ENCODE measurements around the gene IL10RA.
"Not testable (repeated sequence)": the region's sequence is repeated elsewhere in the genome, so short reads cannot be mapped to it uniquely, and the experiment has no call there.

The IL10RA gene

DNA sequence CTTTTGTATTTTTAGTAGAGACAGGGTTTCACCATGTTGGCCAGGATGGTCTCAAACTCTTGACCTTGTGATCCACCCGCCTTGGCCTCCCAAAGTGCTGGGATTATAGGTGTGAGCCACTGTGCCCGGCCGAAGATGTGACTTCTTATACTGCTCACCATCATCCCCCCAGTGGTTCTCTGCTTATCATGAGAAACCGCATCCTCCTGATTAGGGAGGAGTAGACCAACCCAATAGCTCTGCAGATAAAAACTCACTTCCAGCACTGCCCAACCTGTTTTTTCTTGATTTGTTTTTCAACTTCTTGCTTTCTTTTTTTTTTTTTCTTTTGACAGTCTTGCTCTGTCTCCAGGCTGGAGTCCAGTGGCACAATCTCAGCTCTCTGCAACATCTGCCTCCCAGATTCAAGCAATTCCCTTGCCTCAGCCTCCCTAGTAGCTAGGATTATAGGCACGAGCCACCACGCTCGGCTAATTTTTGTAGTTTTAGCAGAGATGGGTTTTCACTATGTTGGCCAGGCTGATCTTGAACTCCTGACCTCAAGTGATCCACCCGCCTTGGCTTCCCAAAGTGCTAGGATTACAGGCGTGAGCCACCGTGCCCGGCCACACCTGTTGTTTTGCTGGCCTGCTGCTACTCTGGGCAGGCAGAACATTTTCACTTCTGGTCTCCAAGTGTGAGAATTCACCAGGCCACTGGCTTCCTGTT lies 21.5 kb downstream of the IL10RA start:
- not testable (repeated sequence) for DNase-seq (ENCODE audit: low spot score)

DNA sequence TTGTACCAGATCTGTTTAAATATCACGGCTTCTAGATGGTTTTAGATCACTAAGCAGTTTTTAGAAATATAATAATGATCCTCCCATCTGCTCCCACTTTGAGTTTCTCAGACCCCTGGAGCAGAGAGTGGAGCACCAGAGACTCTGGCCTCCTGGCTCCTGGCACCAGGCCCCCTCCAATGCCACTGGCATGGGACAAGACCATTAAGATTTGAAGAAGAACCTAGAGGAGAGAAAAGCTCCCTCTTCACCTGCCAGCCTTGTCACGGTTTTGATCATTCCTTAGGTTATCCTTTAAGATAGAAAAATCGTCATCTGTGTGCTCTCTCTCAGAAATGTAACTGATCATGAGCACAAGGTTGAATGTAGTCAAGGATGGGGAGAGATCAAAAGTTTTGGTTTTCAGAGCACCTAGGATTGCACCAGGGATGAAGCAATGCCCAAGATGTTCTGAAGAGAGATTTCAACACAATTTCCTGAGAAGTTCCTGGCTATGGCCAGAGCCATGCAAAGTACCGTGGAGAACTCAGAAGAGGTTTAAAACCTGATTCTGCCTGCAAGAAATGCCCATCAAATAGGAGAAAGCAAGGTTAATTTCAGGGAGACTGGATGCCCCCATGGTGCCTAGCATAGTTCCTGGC lies 22.2 kb downstream of the IL10RA start:
- no peak for DNase-seq (ENCODE audit: low spot score)

DNA sequence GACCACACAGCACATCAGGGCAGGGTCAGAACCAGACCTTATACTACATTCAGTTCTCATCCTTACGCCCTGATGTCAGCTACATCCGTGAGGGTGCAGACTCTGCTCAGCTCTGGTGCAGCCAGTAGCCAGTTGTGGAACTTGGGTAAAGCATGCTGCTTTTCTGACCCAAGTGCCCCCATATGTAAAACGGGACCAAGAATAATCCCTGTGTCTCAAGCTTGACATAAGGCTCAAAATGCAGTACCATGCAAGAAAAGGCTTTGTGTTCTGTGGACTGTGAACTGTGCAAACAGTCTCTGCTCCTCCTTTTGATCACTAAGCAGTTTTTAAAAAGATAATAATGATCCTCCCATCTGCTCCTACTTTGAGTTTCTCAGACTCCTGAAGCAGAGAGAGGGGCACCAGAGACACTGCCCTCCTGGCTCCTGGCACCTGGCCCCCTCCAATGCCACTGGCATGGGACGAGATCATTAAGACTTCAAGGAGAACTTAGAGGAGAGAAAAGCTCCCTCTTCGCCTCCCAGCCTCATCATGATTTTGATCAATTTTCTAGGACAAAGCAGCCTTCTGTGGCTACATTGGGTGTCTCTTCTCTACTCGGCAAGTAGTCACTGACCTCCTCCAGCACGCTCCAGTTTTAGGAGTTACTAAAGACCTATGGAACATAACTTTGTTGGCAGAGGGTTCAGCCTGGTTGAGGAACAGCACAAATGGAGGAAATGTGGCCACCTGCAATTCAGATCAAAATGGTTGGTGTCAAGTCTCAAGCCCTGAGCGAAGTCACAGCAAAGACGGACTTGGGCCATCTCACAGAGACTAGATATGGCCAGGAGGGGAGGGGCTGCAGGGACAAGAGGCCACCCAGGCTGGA lies 23.9 kb downstream of the IL10RA start:
- DNase-seq (ENCODE audit: low spot score): no peak

DNA sequence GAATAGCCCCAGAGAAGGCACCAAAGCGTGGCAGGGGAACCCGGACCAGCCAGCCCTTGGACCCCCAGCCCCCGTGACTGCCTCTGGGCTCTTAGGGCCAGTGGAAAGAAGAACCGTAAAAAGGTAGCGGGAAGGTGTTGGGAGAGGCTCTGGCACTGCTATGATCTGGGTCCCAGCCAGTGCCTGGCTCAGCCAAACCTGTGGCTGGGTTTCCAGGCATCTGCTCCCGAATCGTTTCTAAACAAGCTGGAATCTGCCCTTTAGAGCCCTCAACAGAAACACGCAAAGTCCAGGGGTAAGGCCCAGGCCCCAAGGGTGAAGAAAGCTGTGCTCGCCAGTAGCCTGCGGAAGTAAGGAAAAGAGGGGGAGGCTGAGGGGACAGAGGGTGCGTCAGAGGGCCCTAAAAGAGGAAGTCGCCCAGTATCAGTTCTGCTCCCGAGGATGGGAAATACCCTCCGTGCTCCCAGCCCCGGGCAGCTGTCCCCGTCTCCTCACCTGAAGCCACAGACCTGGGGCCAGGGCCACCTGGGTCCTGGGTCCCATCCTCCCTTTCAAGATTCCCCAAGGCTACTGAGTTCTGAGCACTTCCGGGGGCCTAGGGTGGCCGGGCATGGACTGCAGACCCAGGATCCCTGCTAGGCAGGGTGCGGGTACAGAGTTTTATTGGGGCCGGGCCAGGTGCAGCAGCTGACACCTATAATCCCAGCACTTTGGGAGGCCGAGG lies 24.7 kb downstream of the IL10RA start:
- DNase-seq (ENCODE audit: low spot score): no peak

DNA sequence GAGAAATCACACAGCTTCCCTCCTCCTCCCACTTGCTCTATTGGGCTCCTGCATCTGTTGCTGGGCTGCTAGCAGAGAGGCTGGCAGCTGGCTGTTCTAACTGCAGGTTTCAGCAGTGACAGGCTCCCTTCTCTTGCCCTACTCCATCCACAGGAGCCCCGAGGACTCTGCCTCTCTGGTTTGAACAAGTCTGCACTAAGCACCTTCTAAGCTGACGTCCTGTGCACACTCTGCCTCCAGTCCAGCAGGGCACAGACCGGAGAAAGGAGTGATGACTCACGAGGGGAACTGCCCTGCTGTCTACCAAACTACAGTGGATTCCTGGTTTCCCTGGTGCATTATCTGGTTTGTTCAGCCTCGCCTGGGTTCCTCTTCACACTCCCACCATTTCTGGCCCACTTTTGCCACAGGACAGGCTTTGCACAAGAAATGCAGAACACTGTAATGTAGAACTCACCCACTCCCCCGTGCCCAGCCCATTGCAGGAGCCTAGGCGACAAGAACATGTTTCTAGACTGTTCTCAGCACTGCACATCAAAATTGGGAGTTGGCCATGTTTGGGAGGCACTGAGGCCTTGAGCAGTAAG lies 26.0 kb downstream of the IL10RA start:
- DNase-seq (ENCODE audit: low spot score): no peak

DNA sequence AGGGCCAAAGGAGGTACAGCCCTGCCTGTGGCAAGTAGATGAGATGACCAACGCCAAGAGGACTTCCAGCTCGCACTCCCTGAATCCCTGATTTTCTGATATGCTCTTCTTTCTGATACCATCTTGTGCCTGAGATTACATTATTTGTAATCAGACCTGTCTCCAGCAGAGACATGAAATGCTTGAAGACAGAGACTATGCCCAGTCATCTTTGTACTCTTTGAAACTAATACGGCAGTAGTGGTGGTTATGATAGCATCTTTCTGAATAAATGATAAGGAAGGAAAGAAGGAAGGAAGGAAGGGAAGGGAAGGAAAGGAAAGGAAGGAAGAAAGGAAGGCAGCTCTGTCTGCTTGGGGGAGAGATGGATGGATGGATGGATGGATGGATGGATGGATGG lies 27.8 kb downstream of the IL10RA start:
- no peak for DNase-seq (ENCODE audit: low spot score)

DNA sequence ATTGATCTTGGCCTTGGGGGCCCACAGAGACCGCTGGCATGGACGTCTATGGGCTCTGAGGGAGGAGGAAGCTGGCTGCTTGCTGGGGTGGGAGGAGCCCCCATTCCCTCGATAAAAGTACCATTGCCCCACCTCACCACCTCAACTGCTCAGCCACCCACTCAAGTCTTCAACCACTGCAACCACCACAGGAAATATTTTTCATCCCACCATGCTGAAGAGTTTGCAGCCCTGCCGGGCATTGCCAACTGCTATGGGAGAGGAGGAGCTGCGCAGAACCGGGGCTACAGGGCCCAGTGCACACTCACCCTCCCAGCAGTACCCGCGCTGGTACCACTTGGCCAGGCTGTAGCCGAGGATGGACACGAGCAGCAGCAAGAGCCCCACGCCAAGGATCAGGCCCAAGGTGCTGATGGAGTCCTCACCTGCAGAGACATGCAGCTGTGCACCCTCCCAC lies 29.2 kb downstream of the IL10RA start:
- DNase-seq (ENCODE audit: low spot score): no peak

DNA sequence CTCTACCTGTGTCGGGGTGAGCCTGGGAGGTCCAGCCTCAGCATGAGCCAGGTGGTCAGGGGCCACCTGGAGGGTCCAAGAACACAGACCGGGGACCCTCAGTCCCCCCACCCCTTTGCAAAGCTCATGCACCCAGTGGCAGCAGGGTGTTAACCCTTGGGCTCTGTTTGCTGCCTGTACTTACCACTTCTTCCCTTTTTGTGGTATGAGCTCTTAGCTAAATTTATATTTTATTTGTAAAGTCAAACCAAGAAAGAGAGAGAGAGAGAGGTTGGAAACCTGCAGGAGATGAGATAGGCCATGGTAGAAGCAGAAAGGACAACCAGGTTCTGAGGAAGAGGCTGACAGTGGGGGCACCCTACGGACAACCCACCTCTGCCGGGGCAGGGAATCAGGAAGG lies 29.9 kb downstream of the IL10RA start:
- no peak for DNase-seq (ENCODE audit: low spot score)

DNA sequence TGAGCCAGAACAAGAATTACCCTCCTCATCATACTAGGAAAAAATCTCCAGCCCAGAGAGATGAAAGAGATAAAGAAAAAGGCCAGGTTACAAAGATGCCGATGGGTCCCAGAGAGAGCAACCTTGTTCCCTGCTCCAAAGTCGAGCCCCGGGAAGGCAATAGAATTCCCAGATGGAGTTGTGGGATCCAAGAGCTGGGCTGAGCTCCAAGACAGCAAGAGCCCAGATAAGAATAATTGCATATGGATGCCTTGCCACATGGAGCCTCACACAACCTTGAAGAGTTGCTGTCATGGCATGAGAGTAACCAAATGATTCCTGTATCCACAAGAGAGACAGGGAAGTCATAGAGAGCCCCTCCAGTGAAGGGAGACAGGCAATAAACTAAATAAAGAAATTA lies 30.9 kb downstream of the IL10RA start:
- no peak for DNase-seq (ENCODE audit: low spot score)

DNA sequence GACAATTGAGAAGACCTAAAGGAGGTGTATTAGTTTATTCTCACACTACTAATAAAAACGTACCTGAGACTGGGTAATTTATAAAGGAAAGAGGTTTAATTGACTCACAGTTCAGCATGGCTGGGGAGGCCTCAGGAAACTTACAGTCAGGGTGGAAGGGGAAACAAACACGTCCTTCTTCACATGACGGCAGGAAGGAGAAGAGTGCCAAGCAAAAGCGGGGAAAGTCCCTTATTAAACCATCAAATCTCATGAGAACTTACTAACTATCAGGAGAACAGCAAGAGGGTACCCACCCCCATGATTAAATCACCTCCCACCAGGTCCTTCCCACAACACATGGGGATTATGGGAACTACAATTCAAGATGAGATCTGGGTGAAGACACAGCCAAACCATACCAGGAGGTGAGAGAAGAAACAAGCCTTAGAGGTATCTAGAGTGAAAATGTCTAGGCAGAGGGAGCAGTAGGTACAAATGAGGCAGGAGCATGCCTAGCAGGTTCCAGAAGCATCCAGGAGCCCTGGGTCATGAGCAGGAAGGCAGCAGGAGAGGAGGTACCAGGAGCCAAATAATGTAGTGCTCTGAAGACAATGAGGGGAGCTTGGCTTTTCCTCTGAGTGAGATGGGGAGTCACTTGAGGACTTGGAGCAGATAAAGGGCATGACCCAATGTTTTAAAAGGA lies 31.6 kb downstream of the IL10RA start:
- no peak for DNase-seq (ENCODE audit: low spot score)

DNA sequence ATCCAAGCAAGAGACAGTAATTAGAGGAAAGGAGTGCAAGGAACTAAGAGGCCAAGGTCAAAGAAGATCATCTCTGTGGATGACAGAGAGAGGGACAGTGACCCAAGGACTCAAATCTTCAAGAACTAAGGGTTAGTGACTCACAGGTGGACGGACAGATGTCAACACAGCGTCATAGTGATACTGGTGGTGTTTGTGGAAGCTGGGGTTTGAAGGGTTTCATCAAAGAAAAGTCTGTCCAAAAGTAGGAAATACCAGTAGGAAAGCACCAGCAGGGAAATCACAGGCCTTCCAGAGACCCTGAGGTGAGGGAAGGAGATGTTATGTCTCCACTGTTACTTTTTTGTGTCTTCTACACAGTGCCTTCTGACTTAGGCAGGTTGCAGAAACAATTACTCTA lies 32.2 kb downstream of the IL10RA start:
- DNase-seq (ENCODE audit: low spot score): no peak

DNA sequence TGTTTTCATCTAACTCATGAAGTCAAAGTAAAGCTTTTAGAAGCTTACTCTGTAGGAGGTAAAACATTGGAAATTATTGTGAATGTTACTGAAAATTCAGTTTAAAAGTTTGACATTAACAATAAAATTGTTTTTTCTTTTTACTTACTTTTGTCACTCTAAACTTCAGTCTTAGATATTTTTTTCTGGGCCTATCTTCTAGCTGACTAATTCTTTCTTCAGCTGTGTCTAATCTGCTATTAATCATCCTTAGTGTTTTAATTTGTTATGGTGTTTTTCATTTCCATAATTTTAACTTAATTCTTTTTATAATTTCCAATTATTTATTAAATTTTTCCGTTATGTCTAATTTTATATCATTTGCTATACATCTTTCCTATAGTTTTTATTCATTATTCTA lies 35.0 kb downstream of the IL10RA start:
- DNase-seq (ENCODE audit: low spot score): no peak

DNA sequence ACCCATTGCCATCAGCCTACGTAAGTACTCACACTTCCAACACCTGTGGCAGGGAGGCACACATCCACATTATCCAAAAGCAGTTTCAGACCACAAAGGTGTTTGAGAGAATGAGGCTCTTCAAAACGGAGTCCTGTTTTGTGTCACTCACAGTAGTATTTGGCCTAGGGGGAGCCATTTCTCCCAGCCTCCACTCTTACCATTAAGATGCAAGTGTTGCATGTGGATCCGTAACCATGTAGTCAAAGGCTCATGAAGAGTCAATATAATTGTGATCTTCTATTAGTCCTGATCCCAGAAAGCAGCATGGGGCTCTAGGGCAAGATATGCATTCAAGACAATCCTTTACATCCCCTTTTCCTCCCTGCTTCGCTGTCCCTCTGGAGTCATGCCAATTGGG lies 41.5 kb downstream of the IL10RA start:
- DNase-seq (ENCODE audit: low spot score): no peak

DNA sequence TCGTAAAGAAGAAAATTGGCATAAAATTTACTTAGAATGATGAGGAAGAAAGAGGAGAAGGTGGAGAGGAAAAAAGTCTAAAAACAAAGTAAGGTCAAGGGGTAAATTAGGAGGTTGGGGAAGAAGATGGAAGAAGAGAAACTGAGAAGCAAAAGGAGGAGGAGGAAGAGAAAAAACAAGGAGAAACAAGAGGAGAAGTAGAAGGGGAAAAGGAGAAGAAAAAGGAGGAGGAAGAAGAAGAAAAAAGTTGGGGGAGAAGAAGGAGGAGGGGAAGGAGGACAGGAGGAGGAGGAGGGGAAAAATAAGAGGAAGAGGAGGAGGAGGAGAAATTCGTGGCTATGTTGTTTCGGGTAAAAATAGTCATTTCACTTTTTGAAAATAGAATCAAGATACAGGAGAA lies 42.4 kb downstream of the IL10RA start:
- DNase-seq (ENCODE audit: low spot score): no peak

DNA sequence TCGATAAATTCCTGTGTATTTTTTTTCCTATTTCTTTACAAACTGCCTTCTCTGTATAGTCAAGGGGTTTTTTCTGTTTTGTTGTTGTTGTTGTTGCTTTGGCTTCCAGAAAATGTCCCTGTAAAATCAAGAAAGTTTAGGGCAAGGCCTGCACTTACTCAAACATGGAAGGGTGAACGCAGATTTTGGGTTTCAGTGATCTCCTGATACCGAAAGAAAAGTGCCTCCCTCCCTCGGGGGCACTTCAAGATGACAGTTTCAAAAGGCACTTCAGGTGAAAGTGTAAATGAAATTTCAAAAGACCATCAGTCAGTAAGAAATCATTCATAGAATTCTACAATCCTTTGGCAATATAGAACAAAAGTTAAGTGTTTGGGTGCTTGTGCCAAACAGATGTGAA lies 47.2 kb downstream of the IL10RA start:
- no peak for DNase-seq (ENCODE audit: low spot score)

DNA sequence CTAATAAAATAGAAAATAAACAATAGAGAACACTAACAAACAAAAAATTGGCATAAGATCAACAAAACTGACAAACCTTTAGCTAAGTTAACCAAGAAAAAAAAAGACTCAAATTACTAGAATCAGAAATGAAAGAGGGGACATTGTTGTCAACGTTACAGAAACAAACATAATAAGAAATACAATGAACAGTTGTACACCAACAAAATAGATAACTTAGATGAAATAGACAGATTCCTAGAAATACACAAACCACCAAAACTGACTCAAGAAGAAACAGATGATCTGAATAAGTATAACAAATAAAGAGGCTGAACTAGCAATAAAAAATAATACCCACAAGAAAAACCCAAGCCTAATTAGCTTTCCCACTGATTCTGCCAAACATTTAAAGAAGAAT lies 55.9 kb downstream of the IL10RA start:
- DNase-seq (ENCODE audit: low spot score): no peak

DNA sequence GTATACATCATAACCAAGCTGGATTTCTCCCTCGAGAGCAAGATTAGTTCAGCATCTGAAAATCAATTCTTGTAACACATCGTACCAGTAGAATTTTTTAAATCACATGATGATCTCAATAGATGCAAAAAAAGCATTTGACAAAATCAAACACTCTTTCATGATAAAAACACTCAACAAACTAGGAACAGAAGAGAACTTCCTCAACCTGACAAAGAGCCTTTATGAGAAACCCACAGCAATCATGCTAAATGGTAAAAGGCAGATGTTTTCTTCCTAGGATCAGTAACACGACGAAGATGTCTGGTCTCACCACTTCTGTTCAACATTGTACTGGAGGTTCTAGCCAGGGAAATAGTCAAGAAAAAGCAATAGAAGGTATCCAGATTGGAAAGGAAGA lies 56.6 kb downstream of the IL10RA start:
- DNase-seq (ENCODE audit: low spot score): no peak

DNA sequence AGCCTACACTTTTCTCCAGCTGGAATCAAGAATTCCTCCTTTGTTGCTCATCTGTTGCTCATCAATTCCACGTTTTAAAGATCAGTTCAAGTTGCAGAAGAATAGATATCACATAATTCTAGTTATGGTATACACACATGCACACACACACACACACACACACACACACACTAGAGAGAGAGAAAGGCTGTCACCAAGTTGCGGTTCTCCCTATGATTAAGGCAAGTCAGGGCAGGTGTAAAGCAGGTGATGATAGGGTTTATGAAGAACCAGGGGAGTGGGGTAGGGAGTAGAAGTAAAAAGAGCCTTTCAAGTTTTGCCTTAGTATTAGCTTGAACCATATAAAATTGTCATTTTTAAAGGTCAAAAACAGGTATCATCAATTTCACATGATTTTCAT lies 59.0 kb downstream of the IL10RA start:
- DNase-seq (ENCODE audit: low spot score): no peak

DNA sequence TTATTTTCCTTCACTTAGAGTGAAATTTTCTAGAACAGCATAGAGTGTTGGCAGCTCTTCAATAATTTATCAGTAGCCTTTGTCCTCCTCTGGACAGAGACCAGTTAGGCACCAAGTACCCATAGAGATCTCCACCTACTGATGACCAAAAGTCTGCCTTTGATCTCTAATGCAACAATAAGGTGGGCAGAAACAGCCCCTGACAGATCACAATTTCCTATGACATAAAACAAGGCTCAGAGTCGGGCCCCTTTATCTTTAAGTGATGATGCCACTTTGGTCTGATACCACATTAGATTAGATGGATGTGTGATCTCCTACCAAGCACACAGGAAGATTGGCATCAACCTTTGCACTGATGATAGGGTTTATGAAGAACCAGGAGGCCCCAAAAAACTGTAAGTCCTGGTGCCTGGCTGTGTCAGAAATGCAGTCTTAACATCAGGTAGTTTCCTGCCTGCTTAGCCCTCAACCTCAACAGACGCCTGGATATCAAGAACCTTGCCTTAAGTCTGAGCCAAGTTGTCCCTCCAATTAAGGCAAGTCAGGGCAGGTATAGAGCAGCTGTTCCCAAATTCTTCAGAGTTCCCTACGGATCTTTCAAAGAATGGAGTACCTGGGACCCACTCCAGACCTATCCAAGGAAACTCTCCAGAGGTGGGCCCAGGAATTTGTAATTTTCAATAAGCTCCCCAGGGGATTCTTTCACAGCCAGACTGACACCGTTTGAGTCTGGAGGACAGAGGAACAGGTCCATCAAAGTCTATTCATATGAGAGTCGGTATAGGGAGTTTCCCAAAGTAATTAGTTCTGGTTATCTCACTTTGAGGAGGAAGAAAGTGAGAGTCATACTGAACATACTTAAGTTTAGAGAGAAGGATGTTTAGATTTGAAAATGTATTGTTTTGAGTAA lies 60.1 kb downstream of the IL10RA start:
- no peak for DNase-seq (ENCODE audit: low spot score)

DNA sequence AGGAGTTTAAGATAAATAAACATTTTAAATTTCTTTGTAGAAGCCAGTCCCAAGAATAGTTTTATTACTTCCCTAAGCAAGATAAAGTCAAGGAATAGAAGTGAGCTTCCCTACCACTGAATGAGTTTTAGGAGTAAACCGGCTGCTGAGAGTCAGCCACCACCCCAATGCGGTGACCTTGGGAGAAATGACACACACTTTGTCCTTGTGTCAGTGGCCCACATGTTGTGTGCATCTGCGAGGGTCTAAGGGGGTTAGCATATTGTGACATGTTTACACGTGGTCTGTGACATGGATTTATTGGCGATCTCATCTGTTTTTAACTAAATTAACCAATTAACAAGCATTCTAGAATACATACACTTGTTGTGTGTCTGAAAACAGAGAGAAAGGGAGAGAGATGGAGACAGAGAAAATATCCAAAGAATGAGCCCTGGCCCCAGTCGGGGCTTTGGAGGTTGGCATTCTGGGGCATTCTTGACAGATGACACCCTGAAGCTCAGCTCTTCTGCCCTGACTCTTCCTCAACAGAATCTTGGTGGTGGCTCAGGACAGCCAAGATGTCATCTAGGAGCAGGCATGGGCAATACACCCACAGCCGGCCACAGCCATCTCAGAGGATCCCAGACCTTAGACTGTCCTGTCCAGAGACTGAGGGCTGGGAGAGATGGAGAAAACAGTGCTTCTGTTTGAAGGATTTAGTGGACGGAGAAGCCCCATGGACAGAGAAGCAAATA lies 60.9 kb downstream of the IL10RA start:
- DNase-seq (ENCODE audit: low spot score): no peak
